Pancreas (tissue), 10 donors: Measurements from ENCODE around the gene INPP5A. TPM values are rescaled to one million over a fixed set of nuclear protein-coding genes. Genes with fewer than 3 reads are reported as not detected.

Source experiments
- ATAC-seq, 4 donors: fragments of 200-7000 bp; cut with Tn5 transposase; one replicate each; pipeline versions ENCODE4 v1.8.0 to v1.9.1; 2020; ENCODE audit warnings: mild to moderate bottlenecking in 4 of 4, moderate library complexity in 4 of 4
- DNase-seq, 6 donors: peaks; one replicate each; pipeline ENCODE4 v3.0.0-alpha.2; 2020
- FAIRE-seq: peaks from 2 replicates; lab custom pipeline; 2012; peaks lifted over from hg19 to GRCh38; lab: Jason Lieb, UNC
- H3K27ac ChIP-seq, 4 donors: fragments of 200-600 bp; sonication (generic); 1 replicate in 3 of 4; 2 replicates in 1 of 4; pipeline versions ENCODE4 v1.5.0 to v1.8.0; 2020
- H3K27me3 ChIP-seq, 4 donors: fragments of 200-600 bp; one replicate each; pipeline ENCODE4 v1.8.0; 2021
- H3K36me3 ChIP-seq, 3 donors: fragments of 200-600 bp; sonication (generic) in 1 of 3; one replicate each; pipeline versions ENCODE4 v1.5.0 to v1.8.0; 2020 to 2021
- H3K4me1 ChIP-seq, 3 donors: fragments of 200-600 bp; one replicate each; pipeline ENCODE4 v1.8.0; 2021
- H3K4me3 ChIP-seq, 4 donors: fragments of 200-600 bp; sonication (generic) in 2 of 4; one replicate each; pipeline versions ENCODE4 v1.5.0 to v1.8.0; 2020 to 2021
- H3K9me3 ChIP-seq, 4 donors: fragments of 200-600 bp; one replicate each; pipeline ENCODE4 v1.8.0; 2021
- CTCF ChIP-seq, 4 donors: fragments of 200-600 bp; sonication (generic) in 3 of 4; IDR thresholded peaks; one replicate each; pipeline versions ENCODE4 v1.5.0 to v1.8.0; 2021; ENCODE audit warnings: antibody characterized with exemption in 4 of 4
- WGBS, 2 donors: extraction: QIAGEN DNeasy Blood & Tissue Kit; methylation state at CpG; one replicate each; pipeline ENCODE4 v1.1.7; 2013; 5-methylcytosine and 5-hydroxymethylcytosine counted together
- intact Hi-C, 3 donors: fragments of 100-400 bp; cut with DNase I; formaldehyde crosslinking; loops; one replicate each; pipeline versions ENCODE4 v1.11.1 to v1.14.2; 2022
- polyA plus RNA-seq, 2 donors: library from polyadenylated mRNA; stranded (reverse); fragments of 200-250 nt; gene quantifications; one replicate each; pipeline ENCODE4 v1.2.3, GENCODE V29; 2013
- total RNA-seq, 6 donors: library from RNA; stranded (reverse); fragmentation: NEBNext Ultra II Directional in 4 of 6; extraction: Animal tissue kit (Norgen Biotek cat#: 25700) in 4 of 6; gene quantifications; one replicate each; pipeline versions ENCODE4 v1.2.1 to v1.2.4, GENCODE V29; 2021 to 2023
- donor health status: healthy with polysubstance abuse.
- donor health status: DM: no; HTN: no; CAD: no; lungs with moderate emphysema.
- donor health status: DM: no; HTN: no; CAD: no.
- donor health status: control.
- donor health status: control.
- donor health status: Bipolar disorder and iron deficiency.
- donor health status: DM: yes; HTN: yes; CAD: no.
- donor health status: DM: no; HTN: no; CAD: no.
- donor health status: DM: no; HTN: no; CAD: no.
- donor health status: DM: yes; HTN: yes; CAD: no.

The INPP5A gene
- total and polyA plus RNA-seq, 8 donors = 5.9 to 15.6 (median 11.3) TPM

GRCh38 chr10:132540456-132540855 is 2.9 kb downstream of the INPP5A start:
- no peak for FAIRE-seq
- H3K36me3 ChIP-seq = no peaks in the 10 kb centered on the region
- intact Hi-C loops = no loop called here
- H3K4me3 ChIP-seq = no peak overlapping the region
- H3K4me1 ChIP-seq = peaks cover 0 to 38% (median 17%) of the 10 kb centered on the region in 3 donors
- peak in 3 of 6 donors; percentile 34 to 63 (median 46) for DNase-seq
- no peaks in the 10 kb centered on the region for H3K9me3 ChIP-seq
- peak overlapping the region in 1 of 4 donors; percentile 19 for H3K27ac ChIP-seq
- no peaks in the 10 kb centered on the region for H3K27me3 ChIP-seq
- 16 to 35% methylated on average over 12 of the region's 12 CpGs for WGBS, 2 donors
- no peak for ATAC-seq
- no peak for TF ChIP-seq CTCF (IDR thresholded peaks at IDR 0.05)

- 87 to 90% methylated on average over 11 of the region's 11 CpGs for WGBS, 2 donors
- DNase-seq (peak in 3 of 6 donors; percentile 16 to 37 (median 26)), FAIRE-seq (no peak), ATAC-seq (no peak)
- H3K4me3 ChIP-seq = no peak overlapping the region
- no peaks in the 10 kb centered on the region for H3K27me3 ChIP-seq
- H3K27ac ChIP-seq = no peak overlapping the region
- TF ChIP-seq CTCF (IDR thresholded peaks at IDR 0.05) = no peak
- H3K4me1 ChIP-seq = peaks cover 0 to 36% (median 16%) of the 10 kb centered on the region in 3 donors
- no peaks in the 10 kb centered on the region for H3K9me3 ChIP-seq
- no peaks in the 10 kb centered on the region for H3K36me3 ChIP-seq
- intact Hi-C loops = no loop called here
Observed at GRCh38 chr10:132541129-132541528, 3.5 kb downstream of the INPP5A start.

- no peak for TF ChIP-seq CTCF (IDR thresholded peaks at IDR 0.05)
- ATAC-seq (no peak), DNase-seq (peak in 2 of 6 donors; percentile 32 to 44), FAIRE-seq (no peak)
- no peaks in the 10 kb centered on the region for H3K9me3 ChIP-seq
- intact Hi-C loops = no loop called here
- peaks cover 2 to 35% (median 16%) of the 10 kb centered on the region in 3 donors for H3K4me1 ChIP-seq
- WGBS, 2 donors = 63 to 64% methylated on average over 3 of the region's 3 CpGs
- no peak overlapping the region for H3K4me3 ChIP-seq
- no peaks in the 10 kb centered on the region for H3K27me3 ChIP-seq
- H3K36me3 ChIP-seq = no peaks in the 10 kb centered on the region
- no peak overlapping the region for H3K27ac ChIP-seq
Observed at GRCh38 chr10:132541601-132542011, 4.0 kb downstream of the INPP5A start.

- no peak for FAIRE-seq
- intact Hi-C loops = no loop called here
- H3K4me1 ChIP-seq = peaks cover 8 to 42% (median 23%) of the 10 kb centered on the region in 3 donors
Observed at GRCh38 chr10:132542086-132542775, 4.6 kb downstream of the INPP5A start.

More at GRCh38 chr10:132542086-132542775, 4.6 kb downstream of the INPP5A start:
- Histone ChIP-seq H3K36me3 (no peaks in the 10 kb centered on the region), H3K27me3 (no peaks in the 10 kb centered on the region), H3K27ac (no peak overlapping the region), H3K9me3 (no peaks in the 10 kb centered on the region), H3K4me3 (no peak overlapping the region)
- no peak for TF ChIP-seq CTCF (IDR thresholded peaks at IDR 0.05)
- WGBS, 2 donors = 77 to 82% methylated on average over 19 of the region's 19 CpGs
- DNase-seq = peak in 3 of 6 donors; percentile 48 to 64 (median 60)
- ATAC-seq = no peak
